GM23338 (cell line): Measurements from ENCODE around the gene PUDP. TPM values are rescaled to one million over a fixed set of nuclear protein-coding genes. Genes with fewer than 3 reads are reported as not detected.

ENCODE experiments used
- CREB1 ChIP-seq: fragments of 250-450 bp; sonication (Bioruptor Pico); IDR thresholded peaks from 2 replicates; pipeline ENCODE4 v1.5.0; 2020; ENCODE audit warnings: low read depth, mild to moderate bottlenecking, moderate library complexity
- ETS1 ChIP-seq: IDR thresholded peaks from 2 replicates; pipeline ENCODE4 v1.6.1; 2016; ENCODE audit warnings: antibody characterized with exemption
- EZH2 ChIP-seq: fragments of 200-600 bp; sonication (generic); IDR thresholded peaks from one replicate; pipeline ENCODE4 v1.8.0; 2017; ENCODE audit warnings: antibody characterized with exemption, mild to moderate bottlenecking, low read depth; ENCODE audit not compliant: unreplicated experiment
- EZH2phosphoT487 ChIP-seq: fragments of 200-600 bp; sonication (generic); IDR thresholded peaks from one replicate; pipeline ENCODE4 v1.8.1; 2018; ENCODE audit warnings: antibody characterized with exemption; ENCODE audit not compliant: unreplicated experiment
- JUNB ChIP-seq: IDR thresholded peaks from one replicate; pipeline ENCODE4 v1.6.1; 2016; ENCODE audit warnings: antibody characterized with exemption; ENCODE audit not compliant: unreplicated experiment
- POLR2AphosphoS5 ChIP-seq: IDR thresholded peaks from 2 replicates; pipeline ENCODE4 v1.6.1; 2016; ENCODE audit warnings: antibody characterized with exemption, low read depth
- REST ChIP-seq: IDR thresholded peaks from one replicate; pipeline ENCODE4 v1.6.1; 2018; ENCODE audit warnings: antibody characterized with exemption; ENCODE audit not compliant: unreplicated experiment
- STAT1 ChIP-seq: IDR thresholded peaks from one replicate; pipeline ENCODE4 v1.6.1; 2016; ENCODE audit warnings: antibody characterized with exemption; ENCODE audit not compliant: unreplicated experiment
- ZNF331 ChIP-seq: fragments of 250-450 bp; sonication (Bioruptor Pico); IDR thresholded peaks from 2 replicates; pipeline ENCODE4 v1.5.0; 2020; ENCODE audit warnings: low read depth, mild to moderate bottlenecking, moderate library complexity
- ZNF462 ChIP-seq: fragments of 250-450 bp; sonication (Bioruptor Pico); IDR thresholded peaks from 2 replicates; pipeline ENCODE4 v1.5.0; 2020; ENCODE audit warnings: mild to moderate bottlenecking, moderate library complexity
- polyA plus RNA-seq: library from polyadenylated mRNA; unstranded; fragments of >200 nt; fragmentation: Nextera tagmentation; extraction: Ambion mirVana; gene quantifications from 2 replicates; pipeline ENCODE4 v1.2.1, GENCODE V29; 2016
- total RNA-seq: library from RNA; depleted of rRNA; stranded (reverse); fragments of >200 nt; shearing (Covaris generic); gene quantifications from 2 replicates; pipeline ENCODE4 v1.2.3, GENCODE V29; 2014

Gene PUDP
- total and polyA plus RNA-seq, 2 experiments from 2014 or later, result 17.2 to 22.4 TPM

GRCh38 chrX:7117587-7117986 is 30.4 kb downstream of the PUDP start (continued):
- TF ChIP-seq ZNF462 (CRISPR knock-in tag) (no peak), STAT1 (no peak), ZNF331 (CRISPR knock-in tag) (no peak), JUNB (no peak), CREB1 (CRISPR knock-in tag) (no peak), POLR2AphosphoS5 (no peak), EZH2phosphoT487 (no peak), ETS1 (no peak), REST (no peak), EZH2 (no peak)
